Stimulated activated CD8-positive, alpha-beta memory T cell treated with anti-CD3 and anti-CD28 coated beads, Interleukin-7, amount 100 ng/mL, for 48 hours (primary cell): ENCODE measurements around the gene PRR33.

Experiments used
- DNase-seq, 2 donors: peaks; one replicate each; pipeline ENCODE4 v3.0.0-alpha.2; 2020; ENCODE audit warnings: low read depth in 1 of 2; ENCODE audit errors: extremely low read depth in 1 of 2

Gene PRR33

GRCh38 chr11:1916986-1917522, 25.4 kb upstream of the PRR33 start:
- DNase-seq, result no peak

GRCh38 chr11:1916132-1916985, 24.7 kb upstream of the PRR33 start:
- DNase-seq, result peak in 1 of 2 donors; percentile 8

- DNase-seq, result no peak
Measured at GRCh38 chr11:1915795-1916131, 24.1 kb upstream of the PRR33 start.

- DNase-seq, result no peak
Measured at GRCh38 chr11:1913271-1914060, 21.8 kb upstream of the PRR33 start.

GRCh38 chr11:1912289-1912878, 20.7 kb upstream of the PRR33 start:
- DNase-seq, result no peak

- no peak for DNase-seq
Measured at GRCh38 chr11:1909524-1909923, 17.8 kb upstream of the PRR33 start.

GRCh38 chr11:1908618-1909017, 16.9 kb upstream of the PRR33 start:
- no peak for DNase-seq

GRCh38 chr11:1906611-1907423, 15.1 kb upstream of the PRR33 start:
- DNase-seq, result no peak

- DNase-seq, result no peak
Measured at GRCh38 chr11:1906181-1906580, 14.5 kb upstream of the PRR33 start.

GRCh38 chr11:1899686-1900085, 8.0 kb upstream of the PRR33 start:
- no peak for DNase-seq

GRCh38 chr11:1899090-1899489, 7.4 kb upstream of the PRR33 start:
- DNase-seq, result no peak

GRCh38 chr11:1896923-1897322, 5.2 kb upstream of the PRR33 start:
- DNase-seq, result no peak

GRCh38 chr11:1896468-1896867, 4.8 kb upstream of the PRR33 start:
- DNase-seq, result no peak

- DNase-seq, result no peak
Measured at GRCh38 chr11:1894759-1895158, 3.1 kb upstream of the PRR33 start.

- DNase-seq, result no peak
Measured at GRCh38 chr11:1893581-1894359, 2.1 kb upstream of the PRR33 start.

- no peak for DNase-seq
Measured at GRCh38 chr11:1892558-1892957, 863 bp upstream of the PRR33 start.

GRCh38 chr11:1892116-1892515, 421 bp upstream of the PRR33 start:
- DNase-seq, result no peak

- no peak for DNase-seq
Measured at GRCh38 chr11:1890856-1891830, 552 bp downstream of the PRR33 start.
